WI38 (cell line): ENCODE measurements around the gene IMMP2L.
A peak's percentile ranks its signal among the peaks of the same experiment; 100 is the strongest.

Experiments
- H3K4me3 ChIP-seq: 2 replicates; pipeline ENCODE4 v1.5.1; 2011; ENCODE audit warnings: low read depth, mild to moderate bottlenecking, control low read depth, low read length
- CTCF ChIP-seq: IDR thresholded peaks from 2 replicates; pipeline ENCODE4 v1.5.1; 2012; ENCODE audit warnings: low read depth, mild to moderate bottlenecking, control low read depth, low read length

IMMP2L gene

GRCh38 chr7:111568870-111569462 lies 6.7 kb upstream of the IMMP2L start:
- TF ChIP-seq CTCF: no peak
- no peak overlapping the region for H3K4me3 ChIP-seq

GRCh38 chr7:111568419-111568818 lies 6.1 kb upstream of the IMMP2L start:
- no peak for TF ChIP-seq CTCF
- H3K4me3 ChIP-seq: no peak overlapping the region

GRCh38 chr7:111564078-111564477 lies 1.8 kb upstream of the IMMP2L start:
- no peak for TF ChIP-seq CTCF
- H3K4me3 ChIP-seq: no peak overlapping the region

GRCh38 chr7:111561654-111561903 lies 713 bp downstream of the IMMP2L start:
- TF ChIP-seq CTCF: no peak
- H3K4me3 ChIP-seq: peak overlapping the region; percentile 68

GRCh38 chr7:111560773-111561653 lies 1.3 kb downstream of the IMMP2L start:
- TF ChIP-seq CTCF: no peak
- H3K4me3 ChIP-seq: peak overlapping the region; percentile 68

- no peak for TF ChIP-seq CTCF
- H3K4me3 ChIP-seq: no peak overlapping the region
Measured at GRCh38 chr7:111558991-111559390, 3.3 kb downstream of the IMMP2L start.

- H3K4me3 ChIP-seq: no peak overlapping the region
- no peak for TF ChIP-seq CTCF
Measured at GRCh38 chr7:111556977-111557376, 5.3 kb downstream of the IMMP2L start.
